CD14-positive monocyte (primary cell): Measurements from ENCODE around the gene PROZ. TPM values are rescaled to one million over a fixed set of nuclear protein-coding genes. Genes with fewer than 3 reads are reported as not detected.

ENCODE experiments used
- DNase-seq, 3 donors: peaks; one replicate each; pipeline ENCODE4 v3.0.0-alpha.2; 2011 to 2022
- H2AFZ ChIP-seq: 2 replicates; pipeline ENCODE4 v1.6.0; 2012; ENCODE audit warnings: mild to moderate bottlenecking, low read depth, low read length, inconsistent platforms; ENCODE audit not compliant: insufficient read depth, poor library complexity, severe bottlenecking
- H3K27ac ChIP-seq, 2 donors: 1 replicate in 1 of 2; 2 replicates in 1 of 2; pipeline ENCODE4 v1.5.1; 2012 to 2013; ENCODE audit warnings: low read length in 2 of 2, control low read depth in 1 of 2, inconsistent platforms in 1 of 2, low read depth in 1 of 2, mild to moderate bottlenecking in 1 of 2
- H3K27me3 ChIP-seq, 2 donors: one replicate each; pipeline versions ENCODE4 v1.6.0 to v1.6.1; 2011 to 2013; ENCODE audit warnings: low read length in 2 of 2; ENCODE audit not compliant: control insufficient read depth in 2 of 2, insufficient read depth in 2 of 2
- H3K36me3 ChIP-seq, 2 donors: replicated peaks in 1 of 2; 1 replicate in 1 of 2; 2 replicates in 1 of 2; pipeline versions ENCODE4 v1.5.1 to v1.6.1; 2012 to 2013; ENCODE audit warnings: low read length in 2 of 2, control low read depth in 1 of 2, inconsistent platforms in 1 of 2, mild to moderate bottlenecking in 1 of 2; ENCODE audit not compliant: insufficient read depth in 2 of 2, control insufficient read depth in 1 of 2
- H3K4me1 ChIP-seq, 2 donors: 1 replicate in 1 of 2; 2 replicates in 1 of 2; pipeline versions ENCODE4 v1.5.1 to v1.6.1; 2012 to 2013; ENCODE audit warnings: low read length in 2 of 2, control low read depth in 1 of 2, inconsistent platforms in 1 of 2, mild to moderate bottlenecking in 1 of 2, moderate library complexity in 1 of 2; ENCODE audit not compliant: insufficient read depth in 2 of 2, control insufficient read depth in 1 of 2
- H3K4me2 ChIP-seq: replicated peaks from 2 replicates; pipeline ENCODE3; 2012; ENCODE audit warnings: low read length, moderate library complexity, mild to moderate bottlenecking; ENCODE audit not compliant: poor library complexity, severe bottlenecking; ENCODE audit errors: extremely low read depth
- H3K4me3 ChIP-seq, 3 experiments: fragments of 200-600 bp in 1 of 3; sonication (generic) in 1 of 3; replicated peaks in 1 of 3; 1 replicate in 2 of 3; 2 replicates in 1 of 3; pipeline ENCODE4 v1.5.1; 2011 to 2013; ENCODE audit warnings: low read length in 3 of 3, mild to moderate bottlenecking in 3 of 3, control low read depth in 2 of 3, low read depth in 2 of 3, inconsistent platforms in 1 of 3, moderate library complexity in 1 of 3
- H3K79me2 ChIP-seq: 2 replicates; pipeline ENCODE4 v1.6.0; 2012; ENCODE audit warnings: mild to moderate bottlenecking, control low read depth, inconsistent platforms, low read length, moderate library complexity; ENCODE audit not compliant: insufficient read depth
- H3K9ac ChIP-seq: 2 replicates; pipeline ENCODE4 v1.6.0; 2017; ENCODE audit warnings: low read length, mild to moderate bottlenecking; ENCODE audit not compliant: insufficient read depth, poor library complexity, severe bottlenecking
- H3K9me3 ChIP-seq, 2 donors: replicated peaks in 1 of 2; 1 replicate in 1 of 2; 2 replicates in 1 of 2; pipeline versions ENCODE4 v1.5.1 to v1.6.1; 2012 to 2013; ENCODE audit warnings: low read length in 2 of 2, control low read depth in 1 of 2; ENCODE audit not compliant: control insufficient read depth in 1 of 2, insufficient read depth in 1 of 2
- H4K20me1 ChIP-seq: 2 replicates; pipeline ENCODE4 v1.6.0; 2012; ENCODE audit warnings: mild to moderate bottlenecking, low read length, control low read depth, moderate library complexity; ENCODE audit not compliant: insufficient read depth
- H3K27ac Mint-ChIP-seq, 7 donors: one replicate each; pipeline ENCODE4 v1.8.0; 2020; ENCODE audit warnings: mild to moderate bottlenecking in 7 of 7, mixed read lengths in 7 of 7, moderate library complexity in 6 of 7, inconsistent platforms in 2 of 7
- H3K27me3 Mint-ChIP-seq, 3 donors: one replicate each; pipeline ENCODE4 v1.8.0; 2021 to 2022; ENCODE audit warnings: low read depth in 3 of 3, mild to moderate bottlenecking in 3 of 3, mixed read lengths in 3 of 3, moderate library complexity in 3 of 3, inconsistent platforms in 1 of 3
- H3K36me3 Mint-ChIP-seq, 2 donors: one replicate each; pipeline ENCODE4 v1.8.0; 2020; ENCODE audit warnings: mixed read lengths in 2 of 2, inconsistent platforms in 1 of 2, mild to moderate bottlenecking in 1 of 2
- H3K4me1 Mint-ChIP-seq: one replicate; pipeline ENCODE4 v1.8.0; 2020; ENCODE audit warnings: mild to moderate bottlenecking, mixed read lengths
- H3K4me3 Mint-ChIP-seq, 2 donors: one replicate each; pipeline ENCODE4 v1.8.0; 2020; ENCODE audit warnings: mild to moderate bottlenecking in 2 of 2, mixed read lengths in 2 of 2, moderate library complexity in 1 of 2
- H3K9me3 Mint-ChIP-seq, 7 donors: one replicate each; pipeline ENCODE4 v1.8.0; 2020 to 2022; ENCODE audit warnings: mixed read lengths in 7 of 7, mild to moderate bottlenecking in 6 of 7, moderate library complexity in 6 of 7, inconsistent platforms in 2 of 7
- CTCF ChIP-seq: fragments of 200-600 bp; IDR thresholded peaks from one replicate; pipeline ENCODE4 v1.8.0; 2022; ENCODE audit warnings: antibody characterized with exemption, mild to moderate bottlenecking
- WGBS: methylation state at CpG from one replicate; pipeline ENCODE4 v1.1.5; 2013; ENCODE audit warnings: missing lambda C conversion rate; ENCODE audit not compliant: insufficient coverage; 5-methylcytosine and 5-hydroxymethylcytosine counted together
- intact Hi-C, 2 donors: fragments of 100-400 bp; cut with micrococcal nuclease; formaldehyde crosslinking; loops; one replicate each; pipeline versions ENCODE4 v1.15.0 to v1.15.1; 2023
- polyA plus RNA-seq, 3 donors: library from polyadenylated mRNA; depleted of rRNA in 1 of 3; unstranded in 2 of 3; stranded (reverse) in 1 of 3; fragments of 300-500 nt in 2 of 3; fragments of >200 nt in 1 of 3; fragmentation: Illumina TruSeq in 2 of 3; gene quantifications; 1 replicate in 2 of 3; 2 replicates in 1 of 3; pipeline ENCODE4 v1.2.3, GENCODE V29; 2012 to 2021

PROZ gene
- polyA plus RNA-seq, 3 donors, result not detected

- Histone ChIP-seq H3K4me2 (no peak overlapping the region), H3K27ac (no peak overlapping the region), H3K9ac (no peak overlapping the region), H3K27me3 (peaks cover 0 to 10% of the 10 kb centered on the region in 2 donors), H4K20me1 (no peaks in the 10 kb centered on the region), H3K79me2 (no peaks in the 10 kb centered on the region), H3K9me3 (peaks cover 0 to 3% of the 10 kb centered on the region in 2 donors), H3K4me3 (no peak overlapping the region), H3K36me3 (no peaks in the 10 kb centered on the region), H3K4me1 (peaks cover 0 to 13% of the 10 kb centered on the region in 2 donors), H2AFZ (no peak overlapping the region)
- no peak for TF ChIP-seq CTCF
- Mint-ChIP-seq H3K4me3 (no peak overlapping the region), H3K36me3 (peaks cover 21% of the 10 kb centered on the region in 2 donors), H3K27ac (no peak overlapping the region), H3K27me3 (peaks cover 18 to 33% (median 29%) of the 10 kb centered on the region in 3 donors), H3K4me1 (peaks cover 12% of the 10 kb centered on the region), H3K9me3 (peaks cover 0 to 8% (median 4%) of the 10 kb centered on the region in 7 donors)
- WGBS, result 100% methylated on average over 4 of the region's 10 CpGs
- intact Hi-C loops, result no loop called here
- no peak for DNase-seq
Measured at GRCh38 chr13:113167155-113167554, 8.7 kb downstream of the PROZ start.

- H3K27me3 ChIP-seq, result peaks cover 0 to 10% of the 10 kb centered on the region in 2 donors
- no CpG with 5 or more reads among the region's 3 CpGs for WGBS
- no peak overlapping the region for H2AFZ ChIP-seq
- no peak overlapping the region for H3K9ac ChIP-seq
- no peak overlapping the region for H3K27ac ChIP-seq
- no peaks in the 10 kb centered on the region for H4K20me1 ChIP-seq
- no peak for DNase-seq
- no peaks in the 10 kb centered on the region for H3K79me2 ChIP-seq
- no peak for TF ChIP-seq CTCF
- peaks cover 21 to 25% of the 10 kb centered on the region in 2 donors for H3K36me3 Mint-ChIP-seq
- H3K4me1 ChIP-seq, result peaks cover 0 to 13% of the 10 kb centered on the region in 2 donors
- H3K9me3 Mint-ChIP-seq, result peaks cover 0 to 8% (median 4%) of the 10 kb centered on the region in 7 donors
- H3K4me1 Mint-ChIP-seq, result peaks cover 12% of the 10 kb centered on the region
- no peaks in the 10 kb centered on the region for H3K36me3 ChIP-seq
- H3K4me2 ChIP-seq, result no peak overlapping the region
- no peak overlapping the region for H3K27ac Mint-ChIP-seq
- H3K9me3 ChIP-seq, result peaks cover 0 to 3% of the 10 kb centered on the region in 2 donors
- intact Hi-C loops, result no loop called here
- H3K4me3 Mint-ChIP-seq, result no peak overlapping the region
- no peak overlapping the region for H3K4me3 ChIP-seq
- H3K27me3 Mint-ChIP-seq, result peaks cover 17 to 33% (median 29%) of the 10 kb centered on the region in 3 donors
Measured at GRCh38 chr13:113167575-113167974, 9.1 kb downstream of the PROZ start.
